Thyroid gland (tissue), 4 donors: Measurements from ENCODE around the gene ATP1A2. TPM values are rescaled to one million over a fixed set of nuclear protein-coding genes. Genes with fewer than 3 reads are reported as not detected.
A peak's percentile ranks its signal among the peaks of the same experiment; 100 is the strongest.

Experiments used
- DNase-seq, 2 donors: peaks; one replicate each; pipeline ENCODE4 v3.0.0-alpha.2; 2019
- H3K27ac ChIP-seq, 3 donors: fragments of 200-600 bp; sonication (generic); 1 replicate in 2 of 3; 2 replicates in 1 of 3; pipeline ENCODE4 v1.5.1; 2016 to 2019; ENCODE audit warnings: mild to moderate bottlenecking in 1 of 3, moderate library complexity in 1 of 3
- H3K27me3 ChIP-seq: fragments of 200-600 bp; sonication (generic); one replicate; pipeline ENCODE4 v1.5.1; 2019
- H3K36me3 ChIP-seq, 2 donors: fragments of 200-600 bp; sonication (generic); one replicate each; pipeline ENCODE4 v1.5.1; 2016 to 2019
- H3K4me1 ChIP-seq, 2 donors: fragments of 200-600 bp; sonication (generic); one replicate each; pipeline ENCODE4 v1.5.1; 2017 to 2019
- H3K4me3 ChIP-seq, 3 donors: fragments of 200-600 bp; sonication (generic); replicated peaks in 1 of 3; 1 replicate in 2 of 3; 2 replicates in 1 of 3; pipeline ENCODE4 v1.5.1; 2016; ENCODE audit warnings: mild to moderate bottlenecking in 1 of 3
- H3K9me3 ChIP-seq: fragments of 200-600 bp; sonication (generic); one replicate; pipeline ENCODE4 v1.5.1; 2017
- CTCF ChIP-seq, 6 experiments: fragments of 200-600 bp in 3 of 6; fragments of 450-650 bp in 3 of 6; sonication (generic) in 3 of 6; IDR thresholded peaks; one replicate each; pipeline ENCODE4 v1.5.1; 2016 to 2019; ENCODE audit warnings: antibody characterized with exemption in 6 of 6, mild to moderate bottlenecking in 2 of 6, inconsistent platforms in 1 of 6, moderate library complexity in 1 of 6
- POLR2A ChIP-seq, 2 donors: fragments of 450-650 bp; IDR thresholded peaks; one replicate each; pipeline ENCODE4 v1.6.1; 2017; ENCODE audit warnings: antibody characterized with exemption in 2 of 2, mild to moderate bottlenecking in 2 of 2, moderate library complexity in 1 of 2
- WGBS, 2 donors: methylation state at CpG; one replicate each; pipeline ENCODE4 v1.1.5; 2017; 5-methylcytosine and 5-hydroxymethylcytosine counted together
- intact Hi-C: fragments of 100-400 bp; cut with DNase I; formaldehyde crosslinking; loops from one replicate; pipeline ENCODE4 v1.15.1; 2023
- total RNA-seq, 4 donors: library from RNA; depleted of rRNA; stranded (reverse); fragments of >200 nt; gene quantifications; one replicate each; pipeline ENCODE4 v1.2.3, GENCODE V29; 2016

ATP1A2 gene
- total RNA-seq, 4 donors from 2014 or later: 1.1 to 4.2 (median 2.6) TPM

GRCh38 chr1:160099716-160100375 lies 15.7 kb upstream of the ATP1A2 start:
- Histone ChIP-seq H3K27me3 (no peaks in the 10 kb centered on the region), H3K4me3 (no peak overlapping the region), H3K27ac (peak overlapping the region; percentile 93 to 97 (median 96)), H3K36me3 (peaks cover 0 to 2% of the 10 kb centered on the region in 2 donors), H3K9me3 (no peaks in the 10 kb centered on the region), H3K4me1 (peaks cover 31 to 61% of the 10 kb centered on the region in 2 donors)
- intact Hi-C loops: loop anchor here (5.0 to 10.0 kb wide), 4 partner anchors 92 to 185 kb away; partner anchors contain the start of genes CASQ1, PEX19 and TAGLN2
- TF ChIP-seq POLR2A (IDR thresholded peaks at IDR 0.05): no peak
- no peak for TF ChIP-seq CTCF (IDR thresholded peaks at IDR 0.05)
- 89 to 95% methylated on average over 2 of the region's 2 CpGs for WGBS, 2 donors
- DNase-seq: no peak

- Histone ChIP-seq H3K4me3 (no peak overlapping the region), H3K9me3 (no peaks in the 10 kb centered on the region), H3K4me1 (peaks cover 31 to 56% of the 10 kb centered on the region in 2 donors), H3K27ac (peak overlapping the region; percentile 93 to 97 (median 96)), H3K36me3 (no peaks in the 10 kb centered on the region), H3K27me3 (no peaks in the 10 kb centered on the region)
- peak; percentile 92 for DNase-seq
- intact Hi-C loops: loop anchor here (5.0 to 10.0 kb wide), 2 partner anchors 91 to 154 kb away; partner anchors contain the start of gene CASQ1
- 19 to 24% methylated on average over 11 to 13 of the region's 13 CpGs for WGBS, 2 donors
- TF ChIP-seq CTCF (IDR thresholded peaks at IDR 0.05): peak; percentile 75 to 97 (median 91)
- peak in 1 of 2 donors; percentile 58 for TF ChIP-seq POLR2A (IDR thresholded peaks at IDR 0.05)
Observed at GRCh38 chr1:160101037-160101716, 14.4 kb upstream of the ATP1A2 start.

- no peak for TF ChIP-seq CTCF (IDR thresholded peaks at IDR 0.05)
- TF ChIP-seq POLR2A (IDR thresholded peaks at IDR 0.05): no peak
- Histone ChIP-seq H3K9me3 (no peaks in the 10 kb centered on the region), H3K36me3 (no peaks in the 10 kb centered on the region), H3K27ac (peak overlapping the region; percentile 93 to 97 (median 96)), H3K4me3 (no peak overlapping the region), H3K4me1 (peaks cover 31 to 49% of the 10 kb centered on the region in 2 donors), H3K27me3 (no peaks in the 10 kb centered on the region)
- DNase-seq: no peak
- intact Hi-C loops: loop anchor here (5.0 to 10.0 kb wide), 2 partner anchors 90 to 153 kb away; partner anchors contain the start of gene CASQ1
- 80 to 81% methylated on average over 9 of the region's 9 CpGs for WGBS, 2 donors
Observed at GRCh38 chr1:160101717-160102522, 13.6 kb upstream of the ATP1A2 start.

- peak; percentile 28 to 37 for DNase-seq
- intact Hi-C loops: loop anchor here (5.0 to 10.0 kb wide), 2 partner anchors 88 to 151 kb away; partner anchors contain the start of gene CASQ1
- 32 to 46% methylated on average over 5 to 6 of the region's 6 CpGs for WGBS, 2 donors
Observed at GRCh38 chr1:160103658-160104408, 11.7 kb upstream of the ATP1A2 start.

More at GRCh38 chr1:160103658-160104408, 11.7 kb upstream of the ATP1A2 start:
- Histone ChIP-seq H3K9me3 (no peaks in the 10 kb centered on the region), H3K4me3 (no peak overlapping the region), H3K27ac (no peak overlapping the region), H3K27me3 (no peaks in the 10 kb centered on the region), H3K4me1 (peaks cover 21 to 40% of the 10 kb centered on the region in 2 donors), H3K36me3 (no peaks in the 10 kb centered on the region)
- TF ChIP-seq CTCF (IDR thresholded peaks at IDR 0.05) (no peak), POLR2A (IDR thresholded peaks at IDR 0.05) (no peak)
